BE2C (cell line): Measurements from ENCODE around the gene OTUD6A.

Source experiments
- DNase-seq: peaks from one replicate; pipeline ENCODE4 v3.0.0-alpha.2; 2020
- H3K27me3 ChIP-seq: fragments of 250-450 bp; sonication (Bioruptor Pico); 2 replicates; pipeline ENCODE4 v1.5.1; 2020; ENCODE audit warnings: mild to moderate bottlenecking
- H3K36me3 ChIP-seq: fragments of 250-450 bp; sonication (Bioruptor Pico); 2 replicates; pipeline ENCODE4 v1.5.1; 2020; ENCODE audit warnings: mild to moderate bottlenecking
- H3K4me1 ChIP-seq: fragments of 250-450 bp; sonication (Bioruptor Pico); 2 replicates; pipeline ENCODE4 v1.5.1; 2020
- H3K4me3 ChIP-seq: 2 replicates; pipeline ENCODE4 v1.5.1; 2011; ENCODE audit warnings: low read depth, low read length
- H3K9me3 ChIP-seq: fragments of 250-450 bp; sonication (Bioruptor Pico); 2 replicates; pipeline ENCODE4 v1.5.1; 2020
- TF ChIP-seq, protein P1 (sequence below): IDR thresholded peaks from 2 replicates; pipeline ENCODE4 v1.5.1; 2012; ENCODE audit warnings: mild to moderate bottlenecking, low read depth, low read length

The OTUD6A gene

GRCh38 chrX:70034646-70035045 is 27.6 kb upstream of the OTUD6A start:
- TF ChIP-seq, protein P1, sequence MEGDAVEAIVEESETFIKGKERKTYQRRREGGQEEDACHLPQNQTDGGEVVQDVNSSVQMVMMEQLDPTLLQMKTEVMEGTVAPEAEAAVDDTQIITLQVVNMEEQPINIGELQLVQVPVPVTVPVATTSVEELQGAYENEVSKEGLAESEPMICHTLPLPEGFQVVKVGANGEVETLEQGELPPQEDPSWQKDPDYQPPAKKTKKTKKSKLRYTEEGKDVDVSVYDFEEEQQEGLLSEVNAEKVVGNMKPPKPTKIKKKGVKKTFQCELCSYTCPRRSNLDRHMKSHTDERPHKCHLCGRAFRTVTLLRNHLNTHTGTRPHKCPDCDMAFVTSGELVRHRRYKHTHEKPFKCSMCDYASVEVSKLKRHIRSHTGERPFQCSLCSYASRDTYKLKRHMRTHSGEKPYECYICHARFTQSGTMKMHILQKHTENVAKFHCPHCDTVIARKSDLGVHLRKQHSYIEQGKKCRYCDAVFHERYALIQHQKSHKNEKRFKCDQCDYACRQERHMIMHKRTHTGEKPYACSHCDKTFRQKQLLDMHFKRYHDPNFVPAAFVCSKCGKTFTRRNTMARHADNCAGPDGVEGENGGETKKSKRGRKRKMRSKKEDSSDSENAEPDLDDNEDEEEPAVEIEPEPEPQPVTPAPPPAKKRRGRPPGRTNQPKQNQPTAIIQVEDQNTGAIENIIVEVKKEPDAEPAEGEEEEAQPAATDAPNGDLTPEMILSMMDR = no peak
- Histone ChIP-seq H3K9me3 (no peaks in the 10 kb centered on the region), H3K4me3 (no peak overlapping the region), H3K36me3 (no peaks in the 10 kb centered on the region), H3K4me1 (no peaks in the 10 kb centered on the region), H3K27me3 (no peaks in the 10 kb centered on the region)
- DNase-seq = no peak

GRCh38 chrX:70038515-70038914 is 23.7 kb upstream of the OTUD6A start:
- Histone ChIP-seq H3K4me1 (no peaks in the 10 kb centered on the region), H3K4me3 (no peak overlapping the region), H3K9me3 (no peaks in the 10 kb centered on the region), H3K36me3 (no peaks in the 10 kb centered on the region), H3K27me3 (no peaks in the 10 kb centered on the region)
- DNase-seq = no peak
- TF ChIP-seq, protein P1 = no peak

DNA sequence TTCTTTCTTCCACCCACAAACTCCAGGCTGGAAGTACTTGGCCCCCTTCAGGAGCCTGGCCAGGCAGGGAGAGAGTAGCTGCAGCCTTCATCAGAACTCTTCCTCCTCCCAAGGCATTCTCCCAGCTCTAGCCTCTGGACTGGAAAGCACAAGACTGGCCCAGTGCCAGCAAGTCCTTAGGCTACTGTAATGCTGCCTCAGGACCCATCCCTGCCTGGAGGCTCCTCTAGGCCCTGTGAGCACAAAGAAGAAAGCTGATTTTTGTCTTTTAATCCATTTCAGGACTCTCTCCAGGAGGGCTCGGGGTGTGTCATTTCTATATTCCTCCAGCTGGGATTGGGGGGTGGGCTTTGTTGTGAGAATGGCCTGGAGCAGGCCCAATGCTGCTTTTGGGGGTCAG is 23.3 kb upstream of the OTUD6A start:
- H3K27me3 ChIP-seq = no peaks in the 10 kb centered on the region
- no peaks in the 10 kb centered on the region for H3K4me1 ChIP-seq
- H3K9me3 ChIP-seq = no peaks in the 10 kb centered on the region
- DNase-seq = no peak
- H3K36me3 ChIP-seq = no peaks in the 10 kb centered on the region
- TF ChIP-seq, protein P1 = no peak
- no peak overlapping the region for H3K4me3 ChIP-seq

DNA sequence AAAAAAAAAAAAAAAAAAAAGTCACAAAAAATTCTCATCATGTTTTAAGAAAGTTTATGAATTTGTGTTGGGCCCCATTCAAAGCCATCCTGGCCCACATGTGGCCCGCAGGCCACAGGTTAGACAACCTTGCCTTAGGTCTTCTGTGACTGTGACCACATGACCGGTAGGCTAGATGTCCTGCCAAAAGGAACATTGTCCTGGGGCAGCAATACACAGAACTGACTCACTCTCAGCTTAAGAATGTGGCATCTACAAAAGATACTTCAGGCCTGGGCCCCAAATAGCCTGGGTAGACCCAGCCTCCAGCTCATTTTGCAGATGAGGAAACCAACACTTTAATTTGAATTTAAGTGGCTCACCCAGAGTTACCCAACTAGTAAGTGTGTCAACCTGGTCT is 22.5 kb upstream of the OTUD6A start:
- no peaks in the 10 kb centered on the region for H3K4me1 ChIP-seq
- H3K27me3 ChIP-seq = no peaks in the 10 kb centered on the region
- H3K9me3 ChIP-seq = no peaks in the 10 kb centered on the region
- no peaks in the 10 kb centered on the region for H3K36me3 ChIP-seq
- TF ChIP-seq, protein P1 = no peak
- no peak for DNase-seq
- no peak overlapping the region for H3K4me3 ChIP-seq

DNA sequence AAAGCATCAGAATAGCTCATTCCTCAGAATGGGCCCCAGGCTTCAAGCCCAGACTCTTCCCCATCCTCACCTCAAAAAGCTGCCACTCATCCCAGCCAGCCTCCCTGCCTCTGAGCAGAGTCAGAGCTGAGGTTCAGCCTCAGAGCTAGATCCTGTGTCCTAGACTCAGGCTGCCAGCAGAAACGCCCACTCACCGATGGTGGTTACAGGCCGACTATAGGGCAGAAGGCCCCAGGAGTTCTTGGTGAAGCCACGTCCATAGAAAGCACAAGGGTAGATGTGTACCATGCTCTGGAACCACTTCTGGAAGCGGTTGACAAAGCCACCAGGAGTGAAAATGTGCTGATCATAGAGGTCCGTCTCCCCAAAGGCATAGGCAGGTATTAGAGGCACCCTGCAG is 20.3 kb upstream of the OTUD6A start:
- no peak overlapping the region for H3K4me3 ChIP-seq
- H3K9me3 ChIP-seq = no peaks in the 10 kb centered on the region
- no peak for DNase-seq
- TF ChIP-seq, protein P1 = no peak
- H3K27me3 ChIP-seq = no peaks in the 10 kb centered on the region
- H3K4me1 ChIP-seq = no peaks in the 10 kb centered on the region
- H3K36me3 ChIP-seq = no peaks in the 10 kb centered on the region

DNA sequence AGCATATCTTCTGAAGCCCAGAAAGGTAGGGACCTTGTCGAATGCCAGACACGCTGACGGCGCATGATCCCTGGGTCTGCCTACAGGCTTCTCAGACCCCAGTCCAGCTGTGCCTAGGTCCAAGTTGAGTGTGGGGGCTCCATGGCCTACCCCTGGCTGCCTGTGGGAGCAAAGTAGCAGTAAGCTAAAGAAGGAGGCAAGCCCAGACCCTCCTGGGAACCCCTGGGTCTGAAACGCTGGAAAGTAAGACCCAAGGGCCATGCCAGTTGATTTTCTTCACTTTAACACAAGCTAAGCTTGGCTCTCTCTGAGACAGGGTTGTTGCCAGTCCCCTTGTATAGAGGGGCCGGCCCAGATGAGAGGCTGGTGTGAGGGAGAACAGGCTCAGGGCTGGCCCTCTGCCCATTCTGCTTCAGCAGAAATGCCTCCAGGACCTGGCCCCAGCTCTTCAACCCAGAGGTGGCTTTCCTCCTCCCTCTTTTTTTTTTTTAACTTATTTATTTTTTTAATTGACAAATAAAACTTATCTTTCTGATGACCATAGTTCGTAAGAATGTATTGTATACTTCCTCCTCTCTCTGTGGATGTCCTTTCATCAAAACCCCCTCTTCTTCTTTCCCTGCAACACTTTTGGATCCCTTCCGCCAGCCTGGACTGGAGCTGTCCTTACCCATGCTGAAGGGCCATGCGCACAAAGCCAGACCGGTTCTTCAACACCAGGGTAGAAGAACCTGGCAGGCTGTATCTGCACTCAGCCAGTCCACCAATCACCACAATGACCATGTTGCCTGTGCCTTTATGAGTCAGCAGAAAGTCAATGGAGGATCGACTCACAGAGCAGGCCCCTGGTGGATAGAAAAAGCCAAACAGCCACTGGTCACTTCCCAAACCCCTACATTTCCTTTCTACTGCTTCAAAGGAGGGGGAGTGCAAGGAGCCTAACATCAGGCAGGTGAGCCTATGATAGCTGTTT is 19.6 kb upstream of the OTUD6A start:
- no peaks in the 10 kb centered on the region for H3K36me3 ChIP-seq
- no peaks in the 10 kb centered on the region for H3K27me3 ChIP-seq
- no peaks in the 10 kb centered on the region for H3K4me1 ChIP-seq
- TF ChIP-seq, protein P1 = no peak
- DNase-seq = no peak
- H3K4me3 ChIP-seq = no peak overlapping the region
- H3K9me3 ChIP-seq = no peaks in the 10 kb centered on the region
